B cell (primary cell): Measurements from ENCODE around the gene CLASP2. TPM values are rescaled to one million over a fixed set of nuclear protein-coding genes. Genes with fewer than 3 reads are reported as not detected.
"Not testable (repeated sequence)": the region's sequence is repeated elsewhere in the genome, so short reads cannot be mapped to it uniquely, and the experiment has no call there.

ENCODE experiments used
- ATAC-seq: fragments of 200-7000 bp; cut with Tn5 transposase; one replicate; pipeline ENCODE4 v1.10.0; 2021; ENCODE audit warnings: low read depth, mild to moderate bottlenecking, moderate number of reproducible peaks, moderate library complexity
- CTCF ChIA-PET: fragments of 350-600 bp; sonication (Branson Sonifier 250); formaldehyde crosslinking; loops from one replicate; lab custom pipeline; 2021; ENCODE audit warnings: antibody characterized with exemption, inconsistent platforms; lab: Charles Lee
- POLR2A ChIA-PET: fragments of 350-600 bp; sonication (Branson Sonifier 250); formaldehyde crosslinking; loops from one replicate; lab custom pipeline; 2021; ENCODE audit warnings: antibody characterized with exemption; lab: Charles Lee
- DNase-seq: peaks from one replicate; pipeline ENCODE4 v3.0.0; 2013
- H2AFZ ChIP-seq: 2 replicates; pipeline ENCODE4 v1.6.1; 2012; ENCODE audit warnings: mild to moderate bottlenecking, low read depth, low read length; ENCODE audit not compliant: insufficient read depth, poor library complexity, severe bottlenecking
- H3K27ac ChIP-seq, 2 donors: 1 replicate in 1 of 2; 2 replicates in 1 of 2; pipeline ENCODE4 v1.5.1; 2012 to 2013; ENCODE audit warnings: low read length in 2 of 2, mild to moderate bottlenecking in 2 of 2, moderate library complexity in 1 of 2
- H3K27me3 ChIP-seq, 4 experiments: fragments of 200-600 bp in 1 of 4; sonication (generic) in 1 of 4; replicated peaks in 1 of 4; 1 replicate in 2 of 4; 2 replicates in 2 of 4; pipeline versions ENCODE4 v1.6.1 to v1.7.0; 2013 to 2016; ENCODE audit warnings: low read length in 3 of 4, mild to moderate bottlenecking in 2 of 4, mixed read lengths in 1 of 4, moderate library complexity in 1 of 4; ENCODE audit not compliant: insufficient read depth in 4 of 4, control insufficient read depth in 3 of 4; ENCODE audit errors: control extremely low read depth in 1 of 4
- H3K36me3 ChIP-seq, 2 experiments: replicated peaks in 1 of 2; 1 replicate in 1 of 2; 2 replicates in 1 of 2; pipeline versions ENCODE4 v1.6.1 to v1.7.1; 2013; ENCODE audit warnings: low read length in 1 of 2; ENCODE audit not compliant: insufficient read depth in 2 of 2, control insufficient read depth in 1 of 2; ENCODE audit errors: control extremely low read depth in 1 of 2, extremely low read depth in 1 of 2
- H3K4me1 ChIP-seq, 2 donors: fragments of 200-600 bp in 1 of 2; sonication (generic) in 1 of 2; 1 replicate in 1 of 2; 2 replicates in 1 of 2; pipeline versions ENCODE4 v1.5.1 to v1.6.1; 2013 to 2017; ENCODE audit warnings: low read length in 2 of 2; ENCODE audit not compliant: control insufficient read depth in 2 of 2, insufficient read depth in 2 of 2
- H3K4me2 ChIP-seq: replicated peaks from 2 replicates; pipeline ENCODE3; 2012; ENCODE audit warnings: mild to moderate bottlenecking, low read depth, low read length; ENCODE audit not compliant: poor library complexity, severe bottlenecking
- H3K4me3 ChIP-seq, 5 experiments: fragments of 200-600 bp in 1 of 5; sonication (generic) in 1 of 5; 1 replicate in 3 of 5; 2 replicates in 2 of 5; pipeline versions ENCODE4 v1.5.1 to v1.7.0; 2011 to 2016; ENCODE audit warnings: low read length in 4 of 5, mild to moderate bottlenecking in 4 of 5, low read depth in 2 of 5, control low read depth in 1 of 5, moderate library complexity in 1 of 5; ENCODE audit not compliant: insufficient read depth in 1 of 5; ENCODE audit errors: control extremely low read depth in 1 of 5, extremely low read depth in 1 of 5
- H3K79me2 ChIP-seq: fragments of 200-600 bp; sonication (generic); one replicate; pipeline ENCODE4 v1.6.0; 2016; ENCODE audit warnings: low read length; ENCODE audit not compliant: control insufficient read depth, insufficient read depth
- H3K9ac ChIP-seq: fragments of 200-600 bp; sonication (generic); 2 replicates; pipeline ENCODE4 v1.6.1; 2017; ENCODE audit warnings: mild to moderate bottlenecking, low read length, moderate library complexity
- H3K9me3 ChIP-seq, 3 donors: one replicate each; pipeline versions ENCODE4 v1.6.1 to v1.7.1; 2013; ENCODE audit warnings: low read length in 2 of 3; ENCODE audit not compliant: control insufficient read depth in 2 of 3, insufficient read depth in 1 of 3; ENCODE audit errors: control extremely low read depth in 1 of 3
- H4K20me1 ChIP-seq: 2 replicates; pipeline ENCODE4 v1.6.0; 2012; ENCODE audit warnings: mild to moderate bottlenecking, low read length; ENCODE audit not compliant: insufficient read depth, control insufficient read depth, poor library complexity, severe bottlenecking
- H3K27ac Mint-ChIP-seq: one replicate; pipeline ENCODE4 v1.8.0; 2021; ENCODE audit warnings: mixed read lengths
- H3K27me3 Mint-ChIP-seq: one replicate; pipeline ENCODE4 v1.8.0; 2021; ENCODE audit warnings: mixed read lengths
- H3K4me1 Mint-ChIP-seq: one replicate; pipeline ENCODE4 v1.8.0; 2021; ENCODE audit warnings: mixed read lengths
- H3K4me3 Mint-ChIP-seq: one replicate; pipeline ENCODE4 v1.8.0; 2021; ENCODE audit warnings: mixed read lengths
- H3K9me3 Mint-ChIP-seq: one replicate; pipeline ENCODE4 v1.8.0; 2022; ENCODE audit warnings: mixed read lengths; ENCODE audit not compliant: insufficient read depth
- EZH2 ChIP-seq: IDR thresholded peaks from 2 replicates; pipeline ENCODE4 v1.6.1; 2012; ENCODE audit warnings: borderline replicate concordance, low read depth, mild to moderate bottlenecking, moderate library complexity, low read length; ENCODE audit not compliant: insufficient read depth, poor library complexity, severe bottlenecking
- WGBS: methylation state at CpG from one replicate; pipeline ENCODE4 v1.1.5; 2013; ENCODE audit warnings: missing lambda C conversion rate; ENCODE audit not compliant: insufficient coverage; 5-methylcytosine and 5-hydroxymethylcytosine counted together
- intact Hi-C: fragments of 100-400 bp; cut with micrococcal nuclease; formaldehyde crosslinking; loops from one replicate; pipeline ENCODE4 v1.10.0; 2022
- polyA plus RNA-seq: library from polyadenylated mRNA; depleted of rRNA; stranded (reverse); fragments of >200 nt; gene quantifications from 2 replicates; pipeline ENCODE4 v1.2.3, GENCODE V29; 2012
- total RNA-seq, 2 donors: library from RNA; stranded (reverse); fragments of 120-200 nt in 1 of 2; gene quantifications; 1 replicate in 1 of 2; 2 replicates in 1 of 2; pipeline versions ENCODE4 v1.2.3 to v1.2.4, GENCODE V29; 2013 to 2022
- TF ChIP-seq, protein P1 (sequence below): fragments of 200-600 bp; IDR thresholded peaks from one replicate; pipeline ENCODE4 v1.8.0; 2022; ENCODE audit warnings: antibody characterized with exemption, mild to moderate bottlenecking

CLASP2 gene
- total and polyA plus RNA-seq, 2 donors (not counting 1 experiment from before 2014, with no cell fraction given): 10.7 to 109 TPM

DNA sequence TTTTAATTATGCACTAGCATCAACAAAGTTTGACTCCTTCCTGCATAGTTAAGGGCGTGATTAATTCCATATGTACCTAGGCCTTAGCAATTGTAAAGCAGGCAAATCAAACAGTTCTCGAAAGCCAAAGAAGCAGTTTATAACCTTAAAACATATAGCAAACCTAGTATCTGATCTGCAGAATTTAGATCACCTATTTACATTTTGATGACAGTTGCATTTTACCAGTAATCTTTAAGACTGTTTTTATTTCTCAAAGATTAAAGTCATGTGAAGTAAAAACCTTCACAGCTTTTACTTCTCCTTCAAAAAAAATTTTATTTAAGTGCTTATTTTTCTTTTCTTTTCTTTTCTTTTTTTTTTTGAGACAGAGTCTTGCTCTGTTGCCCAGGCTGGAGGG, 257.0 kb downstream of the CLASP2 start:
- POLR2A ChIA-PET: no interaction called here
- DNase-seq: no peak
- Mint-ChIP-seq H3K9me3 (peaks cover 9% of the 10 kb centered on the region), H3K4me1 (no peaks in the 10 kb centered on the region), H3K27me3 (no peaks in the 10 kb centered on the region), H3K4me3 (no peak overlapping the region), H3K27ac (no peak overlapping the region)
- Histone ChIP-seq H3K9me3 (peaks cover 6 to 36% (median 12%) of the 10 kb centered on the region in 3 donors), H3K27ac (no peak overlapping the region), H3K79me2 (no peaks in the 10 kb centered on the region), H3K4me2 (no peak overlapping the region), H3K27me3 (no peaks in the 10 kb centered on the region), H2AFZ (no peak overlapping the region), H3K36me3 (no peaks in the 10 kb centered on the region), H4K20me1 (no peaks in the 10 kb centered on the region), H3K4me1 (no peaks in the 10 kb centered on the region), H3K9ac (no peak overlapping the region), H3K4me3 (no peak overlapping the region)
- 100% methylated on average over 2 of the region's 2 CpGs for WGBS
- no peak for TF ChIP-seq EZH2
- TF ChIP-seq, protein P1, sequence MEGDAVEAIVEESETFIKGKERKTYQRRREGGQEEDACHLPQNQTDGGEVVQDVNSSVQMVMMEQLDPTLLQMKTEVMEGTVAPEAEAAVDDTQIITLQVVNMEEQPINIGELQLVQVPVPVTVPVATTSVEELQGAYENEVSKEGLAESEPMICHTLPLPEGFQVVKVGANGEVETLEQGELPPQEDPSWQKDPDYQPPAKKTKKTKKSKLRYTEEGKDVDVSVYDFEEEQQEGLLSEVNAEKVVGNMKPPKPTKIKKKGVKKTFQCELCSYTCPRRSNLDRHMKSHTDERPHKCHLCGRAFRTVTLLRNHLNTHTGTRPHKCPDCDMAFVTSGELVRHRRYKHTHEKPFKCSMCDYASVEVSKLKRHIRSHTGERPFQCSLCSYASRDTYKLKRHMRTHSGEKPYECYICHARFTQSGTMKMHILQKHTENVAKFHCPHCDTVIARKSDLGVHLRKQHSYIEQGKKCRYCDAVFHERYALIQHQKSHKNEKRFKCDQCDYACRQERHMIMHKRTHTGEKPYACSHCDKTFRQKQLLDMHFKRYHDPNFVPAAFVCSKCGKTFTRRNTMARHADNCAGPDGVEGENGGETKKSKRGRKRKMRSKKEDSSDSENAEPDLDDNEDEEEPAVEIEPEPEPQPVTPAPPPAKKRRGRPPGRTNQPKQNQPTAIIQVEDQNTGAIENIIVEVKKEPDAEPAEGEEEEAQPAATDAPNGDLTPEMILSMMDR: no peak
- no peak for ATAC-seq
- CTCF ChIA-PET: interaction anchor here (0.7 kb wide), 1 partner anchor 82 kb away, joined by 3 read pairs; no protein-coding TSS in a partner anchor
- intact Hi-C loops: no loop called here

DNA sequence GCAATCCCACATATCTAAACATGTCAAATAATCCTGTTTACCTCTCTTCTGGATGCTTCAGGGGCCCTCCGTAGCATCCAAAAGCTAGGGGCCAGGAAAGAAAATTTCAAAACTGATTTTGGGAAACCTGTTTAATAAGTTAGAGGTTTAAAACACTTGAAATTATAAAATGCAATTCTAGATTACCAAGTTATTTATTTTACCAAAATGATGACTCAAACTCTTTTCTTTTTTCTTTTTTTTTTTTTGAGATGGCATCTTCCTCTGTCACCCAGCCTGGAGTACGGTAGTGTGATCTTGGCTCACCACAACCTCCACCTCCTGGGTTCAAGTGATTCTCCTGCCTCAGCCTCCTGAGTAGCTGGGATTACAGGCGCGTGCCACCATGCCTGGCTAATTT, 258.5 kb downstream of the CLASP2 start:
- H3K9me3 Mint-ChIP-seq, H3K27ac Mint-ChIP-seq, H3K36me3 ChIP-seq, H4K20me1 ChIP-seq, CTCF ChIA-PET, H3K27ac ChIP-seq, H2AFZ ChIP-seq, intact Hi-C loops, H3K4me3 ChIP-seq, H3K4me1 Mint-ChIP-seq, H3K27me3 ChIP-seq, ATAC-seq, H3K4me1 ChIP-seq, H3K27me3 Mint-ChIP-seq, POLR2A ChIA-PET, H3K9ac ChIP-seq, H3K4me2 ChIP-seq, H3K79me2 ChIP-seq, DNase-seq, H3K4me3 Mint-ChIP-seq: not testable (repeated sequence)
- no CpG with 5 or more reads among the region's 4 CpGs for WGBS
- peaks cover 5 to 38% (median 12%) of the 10 kb centered on the region in 3 donors for H3K9me3 ChIP-seq
